H1 (cell line): ENCODE data around the gene EXOSC10. TPM values are rescaled to one million over a fixed set of nuclear protein-coding genes. Genes with fewer than 3 reads are reported as not detected.

Experiments used
- ATF3 ChIP-seq: IDR thresholded peaks from 2 replicates; pipeline ENCODE4 v1.6.1; 2011; ENCODE audit warnings: low read depth, mild to moderate bottlenecking, low read length; ENCODE audit not compliant: insufficient read depth
- HDAC2 ChIP-seq, 2 experiments: fragments of 300-600 bp in 1 of 2; sonication (generic) in 1 of 2; IDR thresholded peaks; 2 replicates each; pipeline ENCODE4 v1.6.1; 2011 to 2012; ENCODE audit warnings: low read depth in 2 of 2, low read length in 2 of 2, mild to moderate bottlenecking in 2 of 2, moderate library complexity in 2 of 2, borderline replicate concordance in 1 of 2, inconsistent platforms in 1 of 2
- POLR2AphosphoS5 ChIP-seq: IDR thresholded peaks from 2 replicates; pipeline ENCODE4 v1.6.1; 2011; ENCODE audit warnings: low read depth, low read length
- RNF2 ChIP-seq: fragments of 200-900, 300-1000 bp; sonication (generic); IDR thresholded peaks from 2 replicates; pipeline ENCODE4 v1.7.1; 2016; ENCODE audit warnings: borderline replicate concordance, low read depth, mild to moderate bottlenecking, antibody characterized with exemption, low read length; ENCODE audit not compliant: poor library complexity, severe bottlenecking; ENCODE audit errors: missing control alignments
- polyA plus RNA-seq, 7 experiments: library from polyadenylated mRNA; depleted of rRNA in 3 of 7; stranded (reverse) in 5 of 7; unstranded in 2 of 7; fragments of >200 nt in 5 of 7; fragments of 200-250 nt in 2 of 7; gene quantifications; 1 replicate in 5 of 7; 2 replicates in 1 of 7; 4 replicates in 1 of 7; pipeline versions ENCODE4 v1.2.1 to v1.2.3, GENCODE V29; 2011 to 2013; ENCODE audit warnings: missing spikeins in 2 of 7, mixed read lengths in 2 of 7
- total RNA-seq: library from RNA; stranded (reverse); fragmentation: NEBNext Ultra II Directional; extraction: Animal tissue kit (Norgen Biotek cat#: 25700); gene quantifications from 2 replicates; pipeline ENCODE4 v1.2.1, GENCODE V29; 2021

The EXOSC10 gene
- total and polyA plus RNA-seq, 2 of the 8 experiments (the other 6 are each of a cell fraction or from before 2014, with no cell fraction given), result 57.9 to 86.1 TPM

- TF ChIP-seq POLR2AphosphoS5, result no peak
- TF ChIP-seq ATF3, result no peak
- TF ChIP-seq HDAC2 (IDR thresholded peaks at IDR 0.05; ENCODE audit: borderline replicate concordance in 1 of 2, low read depth in 2 of 2, low read length in 2 of 2), result no peak
- no peak for TF ChIP-seq RNF2
- TF ChIP-seq, all 59 proteins: peak for 0
Observed at GRCh38 chr1:11143907-11144306, 44.2 kb upstream of the EXOSC10 start (continued).
